HG02759 (cell line): ENCODE data around the gene ADSL.
A peak's percentile ranks its signal among the peaks of the same experiment; 100 is the strongest.
"Not testable (repeated sequence)": the region's sequence is repeated elsewhere in the genome, so short reads cannot be mapped to it uniquely, and the experiment has no call there.

Source experiments
- ATAC-seq: cut with Tn5 transposase; IDR thresholded peaks from one replicate; pipeline ENCODE4 v1.9.1; 2021; ENCODE audit warnings: mild to moderate bottlenecking, moderate library complexity; ENCODE audit not compliant: unreplicated experiment

ADSL gene

DNA sequence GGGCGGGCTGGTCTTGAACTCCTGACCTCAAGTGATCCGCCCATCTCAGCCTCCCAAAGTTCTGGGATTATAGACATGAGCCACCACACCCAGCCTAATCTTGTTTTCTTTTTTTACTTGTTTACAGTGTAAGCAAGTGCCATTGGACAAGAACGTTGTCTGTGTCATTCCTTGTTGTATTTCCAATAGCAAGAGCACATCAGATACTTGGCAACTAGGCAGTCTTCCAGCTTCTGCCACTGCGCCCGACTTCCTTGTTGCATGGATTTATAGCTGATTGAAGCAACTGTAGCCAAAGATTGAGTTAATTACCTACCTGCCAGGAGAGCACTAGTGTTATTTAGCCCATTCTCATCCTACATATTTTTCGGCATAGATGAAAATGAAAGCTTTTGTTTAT lies 21.0 kb downstream of the ADSL start:
- ATAC-seq: no peak

DNA sequence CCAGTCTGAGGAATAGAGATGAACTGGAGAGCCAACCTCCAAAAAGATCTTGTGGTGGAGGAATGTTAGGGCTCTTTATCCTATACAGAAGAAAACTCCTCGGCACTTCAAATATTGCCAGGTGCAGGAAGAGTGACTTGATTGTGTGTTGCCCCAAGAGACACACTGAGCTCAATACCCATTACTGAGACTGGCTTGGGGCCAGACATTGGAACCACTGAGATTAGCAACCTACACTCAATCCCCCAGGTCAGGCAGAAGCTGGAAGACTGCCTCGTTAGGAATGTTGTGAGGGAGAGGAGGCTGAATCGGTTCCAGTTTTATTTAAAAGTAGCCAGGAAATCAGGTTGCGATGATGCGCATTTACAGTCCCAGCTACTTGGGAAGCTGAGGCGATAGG lies 21.7 kb downstream of the ADSL start:
- no peak for ATAC-seq

DNA sequence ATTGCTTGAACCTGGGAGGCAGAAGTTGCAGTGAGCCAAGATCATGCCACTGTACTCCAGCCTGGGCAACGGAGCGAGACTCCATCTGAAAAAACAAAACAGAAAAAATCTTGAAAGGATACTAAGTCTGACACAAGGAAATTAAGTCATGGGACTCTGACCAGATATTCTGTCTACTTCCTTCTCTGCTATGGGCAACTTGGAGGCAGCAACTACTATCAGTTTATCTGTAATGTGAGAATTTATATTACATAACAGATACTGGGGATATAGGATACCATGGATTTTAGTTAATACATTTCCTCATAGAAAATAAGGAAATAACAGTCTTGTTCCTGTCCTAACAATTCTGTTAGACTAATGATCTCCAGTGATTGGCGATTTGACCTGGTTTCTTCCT lies 22.5 kb downstream of the ADSL start:
- ATAC-seq: no peak

DNA sequence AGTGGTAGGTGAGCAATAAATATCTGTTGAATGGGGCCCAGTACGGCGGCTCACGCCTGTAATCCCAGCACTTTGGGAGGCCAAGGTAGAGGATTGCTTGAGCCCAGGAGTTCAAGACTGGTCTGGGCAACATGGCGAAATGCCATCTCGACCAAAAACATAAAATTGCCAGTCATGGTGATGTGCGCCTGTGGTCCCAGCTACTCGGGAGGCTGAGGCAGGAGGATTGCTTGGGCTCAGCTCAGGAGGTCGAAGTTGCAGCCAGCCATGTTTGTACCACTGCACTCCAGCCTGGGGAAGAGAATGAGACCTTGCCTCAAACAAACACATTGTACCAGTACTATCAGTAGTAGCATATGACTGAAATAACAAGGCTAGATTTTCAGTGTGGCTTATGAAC lies 28.3 kb downstream of the ADSL start:
- no peak for ATAC-seq

DNA sequence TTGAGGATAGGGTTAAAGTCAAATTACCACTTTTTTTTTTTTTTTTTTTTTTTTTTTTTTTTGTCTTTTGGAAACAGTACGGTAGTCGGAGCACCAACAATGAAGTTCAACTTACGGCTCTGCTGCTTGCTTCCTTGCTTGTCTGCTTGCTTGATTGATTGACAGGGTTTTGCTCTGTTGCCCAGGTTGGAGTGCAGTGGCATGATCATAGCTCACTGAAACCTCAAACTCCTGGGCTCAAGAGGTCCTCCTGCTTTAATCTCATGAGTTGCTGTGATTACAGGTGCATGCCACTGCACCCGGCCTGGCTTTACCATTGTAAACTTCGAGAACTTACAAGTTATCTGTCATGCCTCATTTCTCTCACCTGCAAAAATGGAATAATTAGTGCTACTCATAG lies 29.8 kb downstream of the ADSL start:
- ATAC-seq: no peak

DNA sequence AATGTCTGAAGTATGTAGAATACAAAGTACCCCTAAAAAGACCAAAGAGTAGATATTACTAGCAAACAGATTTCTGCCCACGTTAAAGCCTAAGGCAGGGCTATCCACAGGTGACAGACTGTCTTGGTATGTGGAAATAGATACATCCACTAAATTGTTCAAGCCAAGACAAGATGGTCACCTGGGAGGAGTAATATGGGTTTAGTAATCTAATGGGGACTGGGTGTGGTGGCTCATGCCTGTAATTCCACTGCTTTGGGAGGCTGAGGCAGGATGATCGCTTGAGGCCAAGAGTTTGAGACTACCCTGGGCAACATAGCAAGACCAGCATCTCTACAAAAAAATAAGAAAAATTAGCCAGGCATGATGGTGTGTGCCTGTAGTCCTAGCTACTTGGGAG lies 31.6 kb downstream of the ADSL start:
- no peak for ATAC-seq

DNA sequence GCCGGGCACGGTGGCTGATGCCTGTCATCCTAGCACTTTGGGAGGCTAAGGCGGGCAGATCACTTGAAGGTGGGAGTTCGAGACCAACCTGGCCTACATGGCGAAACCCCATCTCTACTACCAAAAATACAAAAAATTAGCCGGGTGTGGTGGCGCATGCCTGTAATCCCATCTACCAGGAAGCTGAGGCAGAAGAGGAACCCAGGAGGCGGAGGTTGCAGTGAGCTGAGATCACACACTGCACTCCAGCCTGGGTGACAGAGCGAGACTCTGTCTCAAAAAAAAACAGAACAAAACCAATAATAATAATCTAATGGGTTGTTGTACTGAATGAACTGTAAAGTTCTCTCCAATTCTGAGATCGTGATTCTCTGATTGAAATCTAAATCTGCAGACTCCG lies 32.1 kb downstream of the ADSL start:
- ATAC-seq: not testable (repeated sequence)

DNA sequence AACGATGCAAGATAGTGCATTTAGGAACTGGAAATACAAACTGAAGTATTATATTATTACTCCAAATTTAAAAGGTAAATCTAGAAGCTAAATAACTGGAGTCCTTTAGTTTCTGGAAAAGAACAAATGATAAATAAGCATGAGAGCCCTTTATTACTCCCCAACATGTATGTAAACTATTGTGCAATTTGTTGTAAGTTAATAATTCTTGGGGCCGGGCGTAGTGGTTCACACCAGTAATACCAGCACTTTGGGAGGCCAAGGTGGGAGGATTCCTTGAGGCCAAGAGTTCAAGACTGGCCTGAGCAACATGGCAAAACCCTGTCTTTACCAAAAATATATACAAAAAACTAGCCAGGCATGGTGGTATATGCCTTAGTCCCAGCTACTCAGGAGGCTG lies 35.2 kb downstream of the ADSL start:
- ATAC-seq: no peak

DNA sequence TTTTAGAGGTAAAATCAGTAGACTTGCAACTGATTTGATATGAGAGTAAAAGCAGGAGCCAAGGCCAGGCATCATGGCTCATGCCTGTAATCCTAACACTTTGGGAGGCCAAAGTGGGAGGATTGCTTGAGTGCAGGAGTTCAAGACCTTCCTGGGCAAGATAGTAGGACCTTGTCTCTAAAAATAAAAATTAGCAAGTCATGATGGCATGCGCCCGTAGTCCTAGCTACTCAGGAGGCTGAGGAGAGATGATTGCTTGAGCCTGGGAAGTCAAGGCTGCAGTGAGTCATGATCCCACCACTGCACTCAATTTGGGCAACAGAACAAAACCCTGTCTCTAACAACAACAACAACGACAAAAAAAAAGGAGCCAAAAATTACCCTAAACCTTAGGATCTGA lies 37.6 kb downstream of the ADSL start:
- ATAC-seq: no peak

DNA sequence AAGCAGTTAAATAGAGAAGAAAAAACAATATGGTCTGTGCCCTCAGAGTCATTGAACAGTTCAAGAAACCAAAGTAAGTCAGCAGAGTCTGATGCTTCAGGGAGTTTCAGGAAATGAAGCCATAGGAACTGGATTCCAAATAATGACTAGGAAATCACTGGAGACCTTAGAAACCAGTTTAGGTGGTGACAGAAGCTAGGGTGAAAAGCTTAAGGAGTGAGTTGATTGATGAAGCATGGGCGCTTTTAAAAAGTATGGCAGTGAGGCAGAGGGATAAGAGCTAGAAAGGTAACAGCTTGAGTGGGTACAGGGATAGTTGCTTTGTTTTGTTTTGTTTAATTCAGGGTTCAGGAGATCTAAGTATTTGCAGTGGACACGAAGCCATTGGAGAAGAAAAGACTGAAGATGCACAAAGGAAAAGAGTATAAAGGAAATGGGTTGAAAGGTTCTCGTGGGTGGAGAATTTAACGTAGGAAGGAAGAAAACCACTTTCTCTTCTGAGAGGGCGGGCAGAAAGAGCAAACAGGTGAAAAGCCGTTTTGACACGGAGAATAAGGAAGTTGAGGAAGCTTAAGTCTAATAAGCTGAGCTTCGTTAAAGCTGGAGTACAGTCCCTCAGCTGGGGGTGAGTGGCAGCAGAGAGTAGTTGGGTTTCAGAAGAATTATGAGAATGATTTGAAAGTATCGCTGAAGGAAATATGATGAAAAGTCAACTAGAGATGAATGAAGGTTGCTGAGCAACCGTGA lies 38.9 kb downstream of the ADSL start:
- ATAC-seq: peak; percentile 55

DNA sequence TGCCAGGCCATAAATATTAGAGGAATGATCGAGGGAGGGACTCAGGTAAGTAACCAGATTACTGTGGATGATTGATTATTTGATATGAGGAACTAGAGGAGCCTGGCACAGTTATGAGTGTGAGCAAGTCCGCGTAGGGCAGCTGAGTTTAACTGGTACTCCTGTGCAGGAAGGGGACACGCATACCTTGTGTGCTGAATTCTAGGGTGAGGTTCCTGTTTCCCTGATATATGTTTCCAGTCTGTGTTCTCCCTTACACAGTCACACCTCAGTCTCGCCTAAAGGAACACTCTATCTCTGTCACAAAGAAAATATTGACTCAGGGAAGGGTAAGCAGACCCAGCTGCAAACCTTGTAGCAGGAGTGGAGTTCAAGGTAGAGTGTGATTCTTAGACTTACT lies 41.4 kb downstream of the ADSL start:
- no peak for ATAC-seq

DNA sequence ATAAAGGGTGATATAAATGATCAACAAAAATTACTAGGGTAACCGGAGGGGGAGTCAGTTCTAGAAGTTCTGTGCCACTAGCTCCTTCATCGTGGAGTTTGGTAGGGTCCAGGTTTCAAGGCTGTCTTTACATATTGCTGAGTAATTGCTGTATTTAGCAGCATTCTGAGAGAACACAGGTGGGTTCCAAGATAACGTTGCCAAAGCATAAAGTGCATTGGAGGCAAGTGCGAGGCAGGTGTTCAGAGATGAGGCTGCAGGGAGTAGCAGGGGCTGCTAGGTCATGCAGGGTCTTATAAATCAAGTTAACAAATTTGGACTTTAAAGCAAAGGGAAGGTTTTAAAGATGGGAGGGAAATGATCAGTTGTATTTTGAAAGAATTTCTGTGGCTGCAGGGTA lies 41.9 kb downstream of the ADSL start:
- no peak for ATAC-seq

DNA sequence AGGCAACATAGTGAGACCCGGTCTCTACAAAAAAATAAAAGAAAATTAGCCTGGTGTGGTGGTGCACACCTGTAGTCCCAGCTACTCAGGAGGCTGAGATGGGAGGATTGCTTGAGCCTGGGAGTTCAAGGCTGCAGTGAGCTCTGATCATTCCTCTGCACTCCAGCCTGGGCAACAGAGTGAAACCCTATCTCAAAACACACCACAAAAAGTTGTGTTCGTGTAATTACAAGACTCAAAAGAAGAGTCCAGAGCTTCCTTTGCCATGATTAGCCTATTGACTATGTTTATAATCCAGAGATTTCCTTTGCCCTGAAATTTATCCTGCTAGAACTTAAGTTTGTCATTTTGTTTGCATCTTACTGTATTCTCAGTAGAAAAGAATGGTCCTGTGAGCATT lies 45.1 kb downstream of the ADSL start:
- ATAC-seq: no peak

DNA sequence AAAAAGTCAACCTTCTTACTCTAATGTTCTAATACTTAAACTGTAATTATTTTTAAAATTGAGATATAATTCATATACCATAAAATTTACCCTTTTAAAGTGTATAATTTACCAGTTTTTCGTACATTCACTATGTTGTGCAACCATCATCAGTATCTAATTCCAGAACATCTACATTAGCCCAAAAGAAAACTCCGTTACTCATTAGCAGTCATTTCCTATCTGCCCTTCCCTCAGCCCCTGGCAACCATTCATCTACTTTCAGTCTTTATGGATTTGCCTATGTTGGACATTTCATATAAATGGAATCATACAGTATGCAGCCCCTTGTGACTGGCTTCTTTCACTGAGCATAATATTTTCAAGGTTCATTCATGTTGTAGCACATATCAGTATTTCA lies 46.3 kb downstream of the ADSL start:
- ATAC-seq: no peak

DNA sequence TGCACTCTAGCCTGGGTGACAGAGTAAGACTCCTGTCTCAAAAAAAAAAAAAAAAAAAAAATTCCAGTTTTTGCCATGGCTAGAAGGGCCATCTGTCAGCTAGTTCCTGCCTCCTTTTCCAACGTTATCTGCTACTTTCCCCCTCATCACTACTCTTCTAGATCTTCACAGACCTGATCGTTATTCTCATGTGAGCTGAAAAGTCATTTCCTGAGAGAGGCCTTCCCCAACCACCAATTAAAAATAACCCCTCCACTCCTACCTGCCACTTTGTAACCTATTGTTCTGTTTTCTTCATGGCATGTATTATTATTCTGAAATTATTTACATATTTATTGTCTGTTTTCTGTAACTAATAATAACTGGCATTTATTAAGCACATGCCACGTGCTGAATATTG lies 48.3 kb downstream of the ADSL start:
- ATAC-seq: no peak

DNA sequence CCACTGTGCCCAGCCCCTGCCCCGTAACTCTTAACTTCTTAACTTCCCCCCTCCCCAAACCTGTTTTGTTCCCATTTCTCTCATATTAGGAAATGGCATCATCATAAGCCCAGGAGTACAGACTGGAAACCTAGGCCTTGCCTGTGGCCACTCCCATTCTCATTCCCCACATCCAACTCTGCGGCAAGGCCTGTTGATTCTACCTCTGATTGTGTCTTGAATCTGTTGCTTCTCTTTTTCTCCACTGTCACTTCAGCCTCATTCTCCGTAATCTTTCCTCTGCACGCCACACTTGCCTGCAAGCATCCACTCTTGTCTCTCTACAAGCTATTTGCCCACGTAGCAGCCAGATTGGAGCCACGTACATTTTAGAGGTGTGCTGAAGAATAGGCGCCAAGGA lies 49.3 kb downstream of the ADSL start:
- no peak for ATAC-seq

DNA sequence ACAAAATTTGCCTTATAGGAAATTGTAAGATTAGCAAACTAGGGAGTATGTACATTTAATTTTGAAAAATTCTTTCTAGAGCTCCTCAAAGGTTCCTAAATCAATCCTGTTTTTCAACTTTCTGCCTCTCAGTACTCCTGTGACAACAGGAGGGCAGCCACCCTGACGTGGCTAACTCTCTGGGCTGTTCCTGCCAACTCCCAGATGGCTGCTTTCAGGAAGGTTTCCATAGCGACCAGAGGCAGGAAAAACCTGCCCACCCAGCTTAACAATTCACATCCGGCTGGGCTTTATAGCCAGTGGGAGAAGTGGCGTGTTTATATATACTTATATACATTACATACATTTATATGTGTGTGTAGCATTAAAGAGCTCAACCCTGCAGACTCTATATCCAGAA lies 50.6 kb downstream of the ADSL start:
- ATAC-seq: no peak

DNA sequence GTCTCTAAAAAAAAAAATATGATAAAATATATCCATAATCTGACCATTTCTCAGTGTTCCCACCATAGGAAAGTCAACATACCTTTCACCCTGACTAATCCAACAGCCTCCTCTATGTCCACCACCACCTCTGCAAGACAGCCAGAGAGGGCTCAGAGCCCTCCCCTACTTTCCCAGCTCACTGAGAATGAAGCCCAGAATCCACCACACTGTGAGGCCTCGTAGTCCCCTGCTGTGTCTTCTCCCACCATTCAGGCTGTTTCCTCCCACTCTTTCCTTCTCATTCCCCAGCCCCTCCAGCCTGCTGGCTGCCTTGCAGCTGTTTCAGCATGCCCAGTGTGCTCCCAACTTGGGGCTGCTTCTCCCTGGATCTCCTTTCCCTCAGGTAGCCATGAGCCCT lies 51.1 kb downstream of the ADSL start:
- ATAC-seq: no peak

DNA sequence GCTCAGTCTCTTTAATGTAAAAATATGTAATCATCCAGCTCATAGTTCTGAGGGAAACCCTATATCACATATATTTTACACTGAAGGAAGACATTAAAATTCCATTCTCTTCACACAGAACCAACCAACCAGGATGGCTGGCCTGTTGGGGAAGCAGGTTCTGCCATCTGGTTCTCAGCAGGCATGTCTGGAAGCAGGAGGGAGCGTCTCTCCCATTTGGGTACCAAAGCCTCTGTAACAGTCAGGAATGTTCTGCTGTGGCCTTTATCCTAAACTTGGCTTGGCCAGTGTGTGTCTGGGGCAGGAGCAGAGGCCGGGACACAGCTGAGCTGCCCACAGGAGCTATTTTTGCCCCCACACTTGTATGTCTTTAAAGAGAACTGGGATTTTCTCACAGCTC lies 53.3 kb downstream of the ADSL start:
- no peak for ATAC-seq

DNA sequence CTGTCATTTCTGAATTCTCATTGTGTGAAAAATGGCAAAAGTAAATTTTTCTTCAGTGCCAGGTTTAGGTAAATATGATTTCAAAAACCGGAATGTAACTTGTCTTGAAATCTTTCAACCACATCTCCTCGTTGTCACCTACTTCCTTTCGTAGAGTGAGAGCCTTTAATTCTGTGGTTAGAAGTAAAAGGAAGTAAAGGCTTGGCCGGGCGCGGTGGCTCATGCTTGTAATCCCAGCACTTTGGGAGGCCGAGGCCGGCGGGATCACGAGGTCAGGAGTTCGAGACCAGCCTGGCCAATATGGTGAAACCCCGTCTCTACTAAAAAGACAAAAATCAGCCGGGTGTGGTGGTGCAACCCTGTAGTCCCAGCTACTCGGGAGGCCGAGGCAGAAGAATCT lies 53.9 kb downstream of the ADSL start:
- no peak for ATAC-seq

DNA sequence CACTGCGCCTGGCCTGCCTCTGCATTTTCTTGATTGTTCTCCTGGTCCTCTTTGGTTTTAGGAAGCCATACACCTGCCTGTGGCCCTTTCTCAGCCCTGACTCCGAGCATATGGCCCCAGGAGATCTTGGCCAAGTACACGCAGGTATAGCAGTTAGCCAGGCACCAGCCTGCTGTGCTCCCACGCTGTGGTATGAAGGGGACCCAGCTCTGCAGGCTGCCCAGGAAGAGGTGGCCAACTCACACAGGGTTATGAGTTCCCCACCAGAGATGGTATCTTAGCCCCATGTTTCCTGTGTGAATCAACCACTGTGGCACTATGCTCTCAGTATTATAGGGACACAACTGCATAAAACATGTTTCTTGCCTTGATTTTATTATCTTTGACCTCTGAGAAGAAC lies 55.2 kb downstream of the ADSL start:
- no peak for ATAC-seq

DNA sequence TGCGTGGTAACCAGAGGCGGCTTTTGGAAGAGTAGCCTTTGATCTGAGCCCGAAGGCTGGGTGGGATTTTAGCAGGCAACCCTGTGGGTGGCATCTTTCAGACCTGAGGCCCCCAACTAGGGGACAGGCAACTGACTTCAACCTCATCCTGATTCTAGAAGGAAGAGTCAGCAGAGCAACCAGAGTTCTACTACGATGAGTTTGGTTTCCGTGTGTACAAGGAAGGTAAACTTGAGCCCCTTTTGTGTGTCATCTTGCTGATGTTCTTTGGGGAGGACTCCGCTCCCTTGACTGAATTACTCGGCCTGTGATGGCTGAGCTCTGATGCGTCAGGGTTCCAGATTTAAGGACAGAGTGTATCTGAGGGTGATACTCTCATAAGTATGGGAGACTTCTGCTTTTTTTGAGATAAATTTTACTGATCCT lies 55.7 kb downstream of the ADSL start:
- ATAC-seq: no peak

DNA sequence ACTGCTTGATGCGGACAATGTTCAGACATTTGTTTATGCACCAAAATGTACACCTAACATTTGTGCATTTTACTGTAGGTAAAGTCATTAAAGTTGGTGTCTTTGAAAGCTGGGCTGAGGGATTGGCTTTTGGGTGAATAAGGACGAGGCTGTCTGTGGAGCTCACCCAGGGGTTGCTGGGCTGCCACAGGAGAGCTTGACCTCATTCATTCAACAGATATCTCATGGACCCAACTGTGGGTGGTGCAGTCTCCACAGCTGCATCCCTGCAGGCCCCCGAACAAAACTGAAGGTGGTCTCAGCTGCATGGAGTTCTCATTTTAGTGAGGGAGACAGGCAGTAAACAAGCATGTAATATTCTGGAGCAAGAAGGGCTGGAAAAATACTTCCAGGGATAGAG lies 56.8 kb downstream of the ADSL start:
- ATAC-seq: no peak
